HTERT RPE-1 (cell line): Measurements from ENCODE around the gene BCAR1.
"Not testable (repeated sequence)": the region's sequence is repeated elsewhere in the genome, so short reads cannot be mapped to it uniquely, and the experiment has no call there.

Source experiments
- in situ Hi-C: fragments of 300-500 bp; cut with MboI; formaldehyde crosslinking; loops from 4 replicates; pipeline ENCODE4 v1.14.3; 2020; ENCODE audit warnings: low sequenced_read_pairs

Gene BCAR1

GRCh38 chr16:75226550-75227360, 24.7 kb downstream of the BCAR1 start:
- in situ Hi-C loops = no loop called here

- in situ Hi-C loops = no loop called here
Measured at GRCh38 chr16:75225678-75226515, 25.5 kb downstream of the BCAR1 start.

- in situ Hi-C loops = no loop called here
Measured at GRCh38 chr16:75225092-75225491, 26.3 kb downstream of the BCAR1 start.

- in situ Hi-C loops = no loop called here
Measured at GRCh38 chr16:75224306-75225082, 26.9 kb downstream of the BCAR1 start.

- in situ Hi-C loops = not testable (repeated sequence)
Measured at GRCh38 chr16:75223129-75223528, 28.3 kb downstream of the BCAR1 start.

GRCh38 chr16:75222271-75222783, 29.1 kb downstream of the BCAR1 start:
- in situ Hi-C loops = no loop called here

- in situ Hi-C loops = no loop called here
Measured at GRCh38 chr16:75219838-75220237, 31.6 kb downstream of the BCAR1 start.

- in situ Hi-C loops = no loop called here
Measured at GRCh38 chr16:75219088-75219487, 32.3 kb downstream of the BCAR1 start.

GRCh38 chr16:75218256-75219076, 33.0 kb downstream of the BCAR1 start, which contains the start of gene CTRB1:
CTRB1 (plus strand) TSS chr16:75218988; CDS start chr16:75219008, 20 bp downstream.
- in situ Hi-C loops = no loop called here

- in situ Hi-C loops = no loop called here
Measured at GRCh38 chr16:75217389-75217851, 34.0 kb downstream of the BCAR1 start.

GRCh38 chr16:75216576-75216975, 34.8 kb downstream of the BCAR1 start:
- in situ Hi-C loops = no loop called here

- in situ Hi-C loops = no loop called here
Measured at GRCh38 chr16:75216127-75216526, 35.3 kb downstream of the BCAR1 start.

GRCh38 chr16:75211286-75211685, 40.1 kb downstream of the BCAR1 start:
- in situ Hi-C loops = not testable (repeated sequence)

GRCh38 chr16:75209944-75210343, 41.5 kb downstream of the BCAR1 start:
- in situ Hi-C loops = no loop called here

- in situ Hi-C loops = not testable (repeated sequence)
Measured at GRCh38 chr16:75209514-75209913, 41.9 kb downstream of the BCAR1 start.

- in situ Hi-C loops = no loop called here
Measured at GRCh38 chr16:75208861-75209505, 42.4 kb downstream of the BCAR1 start.

- in situ Hi-C loops = no loop called here
Measured at GRCh38 chr16:75208242-75208825, 43.1 kb downstream of the BCAR1 start.

GRCh38 chr16:75207831-75208230, 43.6 kb downstream of the BCAR1 start:
- in situ Hi-C loops = no loop called here
